ENCODE results near the gene SV2B.
"Not testable (repeated sequence)": the region's sequence is repeated elsewhere in the genome, so short reads cannot be mapped to it uniquely, and the experiment has no call there.

Gene SV2B

GRCh38 chr15:91319371-91320059 lies 219.5 kb downstream of the SV2B start:
- no peak for DNase-seq

- no peak for DNase-seq
These were observed 220.0 kb downstream of the SV2B start for GRCh38 chr15:91320101-91320500.

- no peak for DNase-seq
These were observed 229.9 kb downstream of the SV2B start for GRCh38 chr15:91329914-91330313.

- no peak for DNase-seq
These were observed 231.5 kb downstream of the SV2B start for GRCh38 chr15:91331581-91331980.

- no peak for DNase-seq
These were observed 235.6 kb downstream of the SV2B start for GRCh38 chr15:91335702-91336101.

GRCh38 chr15:91336687-91337086 lies 236.6 kb downstream of the SV2B start:
- DNase-seq = no peak

GRCh38 chr15:91338766-91339165 lies 238.7 kb downstream of the SV2B start:
- peak in 1 of 3 donors; percentile 28 for DNase-seq

- DNase-seq = no peak
These were observed 242.0 kb downstream of the SV2B start for GRCh38 chr15:91342097-91342496.

GRCh38 chr15:91344912-91345311 lies 244.9 kb downstream of the SV2B start:
- not testable (repeated sequence) for DNase-seq

- no peak for DNase-seq
These were observed 245.7 kb downstream of the SV2B start for GRCh38 chr15:91345736-91346135.

- no peak for DNase-seq
These were observed 246.2 kb downstream of the SV2B start for GRCh38 chr15:91346259-91346658.

GRCh38 chr15:91348752-91349500 lies 248.9 kb downstream of the SV2B start:
- DNase-seq = no peak

Measured in suppressor macrophage treated with lipopolysaccharide for 1 hour (primary cell).